GM12873 (cell line): ENCODE measurements around the gene SMIM32.

ENCODE experiments used
- TF ChIP-seq, protein P1 (sequence below): IDR thresholded peaks from 2 replicates; pipeline ENCODE4 v1.5.1; 2012; ENCODE audit warnings: low read depth, mild to moderate bottlenecking, moderate library complexity, low read length, control low read depth; ENCODE audit not compliant: insufficient read depth; ENCODE audit errors: missing control alignments

SMIM32 gene

GRCh38 chr5:136193322-136193935 lies 467 bp upstream of the SMIM32 start:
- TF ChIP-seq, protein P1, sequence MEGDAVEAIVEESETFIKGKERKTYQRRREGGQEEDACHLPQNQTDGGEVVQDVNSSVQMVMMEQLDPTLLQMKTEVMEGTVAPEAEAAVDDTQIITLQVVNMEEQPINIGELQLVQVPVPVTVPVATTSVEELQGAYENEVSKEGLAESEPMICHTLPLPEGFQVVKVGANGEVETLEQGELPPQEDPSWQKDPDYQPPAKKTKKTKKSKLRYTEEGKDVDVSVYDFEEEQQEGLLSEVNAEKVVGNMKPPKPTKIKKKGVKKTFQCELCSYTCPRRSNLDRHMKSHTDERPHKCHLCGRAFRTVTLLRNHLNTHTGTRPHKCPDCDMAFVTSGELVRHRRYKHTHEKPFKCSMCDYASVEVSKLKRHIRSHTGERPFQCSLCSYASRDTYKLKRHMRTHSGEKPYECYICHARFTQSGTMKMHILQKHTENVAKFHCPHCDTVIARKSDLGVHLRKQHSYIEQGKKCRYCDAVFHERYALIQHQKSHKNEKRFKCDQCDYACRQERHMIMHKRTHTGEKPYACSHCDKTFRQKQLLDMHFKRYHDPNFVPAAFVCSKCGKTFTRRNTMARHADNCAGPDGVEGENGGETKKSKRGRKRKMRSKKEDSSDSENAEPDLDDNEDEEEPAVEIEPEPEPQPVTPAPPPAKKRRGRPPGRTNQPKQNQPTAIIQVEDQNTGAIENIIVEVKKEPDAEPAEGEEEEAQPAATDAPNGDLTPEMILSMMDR: no peak

DNA sequence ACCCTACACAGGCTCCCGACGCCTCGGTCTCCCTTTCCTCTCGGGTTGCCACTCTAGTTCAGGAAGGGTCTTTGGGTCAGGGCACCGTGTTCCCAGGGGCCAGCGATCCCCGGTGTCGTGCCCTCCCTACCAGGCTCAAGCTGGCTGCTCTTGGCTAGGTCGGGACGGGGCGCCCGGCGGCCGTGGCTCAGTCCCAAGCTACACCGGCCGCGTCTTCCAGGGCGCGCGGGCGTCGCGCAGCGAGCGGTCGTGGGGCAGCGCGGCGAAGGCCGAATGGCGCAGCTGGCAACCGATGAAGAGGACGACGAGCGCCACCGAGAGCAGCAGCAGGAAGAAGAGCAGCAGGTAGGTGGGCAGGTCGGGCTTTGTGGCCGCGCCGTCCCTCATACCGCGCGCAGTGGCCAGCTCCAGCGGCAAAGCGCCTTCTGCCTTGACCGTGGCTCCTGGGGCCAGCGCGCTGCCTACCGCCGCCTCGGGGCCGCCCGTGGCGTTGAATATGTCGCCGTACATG lies 892 bp downstream of the SMIM32 start:
- TF ChIP-seq, protein P1: no peak

DNA sequence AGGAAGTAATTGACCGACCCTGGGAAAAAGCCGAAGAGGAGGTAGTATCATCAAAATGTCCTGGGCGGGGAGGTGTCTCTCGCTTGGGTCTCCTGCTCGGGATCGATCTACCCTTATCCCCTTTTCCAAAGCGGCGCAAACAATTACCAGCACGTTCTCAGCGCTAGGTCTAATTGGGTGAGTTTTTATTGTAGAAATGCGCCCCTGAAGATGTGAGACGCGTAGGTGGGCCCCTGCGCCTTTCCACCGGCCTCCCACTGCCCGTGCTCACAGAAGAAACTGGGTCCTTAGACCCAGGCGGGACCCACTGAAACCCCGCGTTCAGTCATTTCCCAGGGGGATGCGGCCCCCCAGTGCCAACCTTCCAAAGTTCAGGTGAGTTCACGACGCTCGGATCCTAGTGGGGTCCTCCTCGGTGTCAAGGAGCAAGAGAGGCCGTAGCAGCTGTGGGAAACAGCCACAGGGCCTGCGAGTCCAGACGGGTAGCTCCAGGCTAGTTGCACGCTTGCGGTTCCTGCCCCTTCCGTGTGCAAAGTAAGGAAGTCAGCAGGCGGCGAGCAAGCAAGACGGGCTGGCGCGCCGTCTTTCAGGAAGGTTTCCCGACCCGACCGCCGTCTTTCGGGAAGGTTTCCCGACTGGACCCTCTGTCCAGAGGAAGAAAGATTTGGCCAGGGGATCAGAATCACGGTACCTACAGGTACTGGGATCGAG lies 1.5 kb downstream of the SMIM32 start:
- TF ChIP-seq, protein P1: no peak

DNA sequence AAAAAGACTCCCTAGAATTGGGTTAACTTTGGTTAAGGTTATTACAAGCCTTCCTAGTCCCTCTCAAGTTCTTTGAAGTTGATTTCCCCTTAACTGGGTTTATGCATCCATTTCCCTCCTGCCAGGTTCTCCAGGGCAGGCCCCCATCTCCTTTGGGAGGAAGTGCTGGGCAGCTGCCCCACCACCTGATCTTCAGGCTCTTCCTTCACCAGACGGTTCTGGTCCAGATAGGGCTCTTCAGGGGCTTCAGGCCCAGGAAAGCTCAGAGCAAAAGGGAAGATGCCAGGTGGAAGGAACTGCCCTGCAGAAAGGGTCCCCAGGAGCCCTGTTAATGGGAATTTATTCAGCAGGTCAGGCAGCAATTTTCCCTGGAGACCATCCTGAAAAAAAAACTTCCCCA lies 2.1 kb downstream of the SMIM32 start:
- TF ChIP-seq, protein P1: no peak

DNA sequence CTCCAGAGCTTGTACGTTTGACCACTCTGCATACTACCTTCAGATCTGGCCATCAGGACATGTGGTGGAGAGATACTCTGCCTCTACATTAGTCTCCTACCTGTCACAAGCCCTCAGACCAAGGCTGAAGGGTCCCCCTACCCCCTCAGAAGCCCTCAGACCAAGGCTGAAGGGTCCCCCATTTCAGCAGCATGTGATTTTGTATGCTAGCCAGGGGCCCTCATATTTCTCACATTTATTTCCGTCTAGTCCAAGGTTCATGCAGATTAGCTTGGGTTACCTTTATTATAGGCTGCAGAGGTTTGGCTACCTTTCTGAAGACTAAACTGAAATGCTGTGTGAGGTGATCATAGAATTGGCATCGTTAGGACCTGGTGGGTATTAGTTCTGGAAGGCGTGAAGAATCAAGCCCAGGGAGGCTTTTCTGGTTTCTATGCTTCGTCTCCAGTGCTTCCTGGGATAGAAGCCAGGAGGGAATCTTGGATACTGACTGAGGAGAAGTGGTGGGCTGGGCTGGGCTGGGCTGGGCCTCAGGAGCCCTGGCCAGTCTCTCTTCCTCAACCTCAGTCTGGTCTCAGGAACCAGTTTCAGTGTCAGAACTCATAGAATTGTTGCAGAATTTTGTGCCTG lies 2.8 kb downstream of the SMIM32 start:
- TF ChIP-seq, protein P1: no peak

DNA sequence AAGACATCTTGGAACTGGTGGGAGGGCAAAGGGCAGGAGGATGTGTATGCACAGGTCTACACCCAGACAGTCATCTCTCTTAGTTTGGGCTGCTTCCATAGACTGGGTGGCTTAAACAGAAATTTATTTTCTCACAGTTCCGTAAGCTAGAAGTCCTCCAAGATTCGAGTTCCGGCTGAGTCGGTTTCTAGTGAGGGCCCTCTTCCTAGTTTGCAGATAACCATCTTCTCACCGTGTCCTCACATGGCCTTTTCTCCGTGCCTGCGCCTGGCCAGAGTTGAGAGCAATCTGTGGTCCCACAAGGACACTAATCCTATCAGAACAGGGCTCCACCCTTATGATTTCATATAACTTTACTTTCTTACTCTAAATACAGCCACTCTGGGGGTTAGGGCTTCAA lies 4.1 kb downstream of the SMIM32 start:
- TF ChIP-seq, protein P1: no peak

- TF ChIP-seq, protein P1: no peak
These were observed 6.2 kb downstream of the SMIM32 start for GRCh38 chr5:136186796-136187195.
